ENCODE measurements around the gene ANP32E.
"Not testable (repeated sequence)": the region's sequence is repeated elsewhere in the genome, so short reads cannot be mapped to it uniquely, and the experiment has no call there.

ANP32E gene

DNA sequence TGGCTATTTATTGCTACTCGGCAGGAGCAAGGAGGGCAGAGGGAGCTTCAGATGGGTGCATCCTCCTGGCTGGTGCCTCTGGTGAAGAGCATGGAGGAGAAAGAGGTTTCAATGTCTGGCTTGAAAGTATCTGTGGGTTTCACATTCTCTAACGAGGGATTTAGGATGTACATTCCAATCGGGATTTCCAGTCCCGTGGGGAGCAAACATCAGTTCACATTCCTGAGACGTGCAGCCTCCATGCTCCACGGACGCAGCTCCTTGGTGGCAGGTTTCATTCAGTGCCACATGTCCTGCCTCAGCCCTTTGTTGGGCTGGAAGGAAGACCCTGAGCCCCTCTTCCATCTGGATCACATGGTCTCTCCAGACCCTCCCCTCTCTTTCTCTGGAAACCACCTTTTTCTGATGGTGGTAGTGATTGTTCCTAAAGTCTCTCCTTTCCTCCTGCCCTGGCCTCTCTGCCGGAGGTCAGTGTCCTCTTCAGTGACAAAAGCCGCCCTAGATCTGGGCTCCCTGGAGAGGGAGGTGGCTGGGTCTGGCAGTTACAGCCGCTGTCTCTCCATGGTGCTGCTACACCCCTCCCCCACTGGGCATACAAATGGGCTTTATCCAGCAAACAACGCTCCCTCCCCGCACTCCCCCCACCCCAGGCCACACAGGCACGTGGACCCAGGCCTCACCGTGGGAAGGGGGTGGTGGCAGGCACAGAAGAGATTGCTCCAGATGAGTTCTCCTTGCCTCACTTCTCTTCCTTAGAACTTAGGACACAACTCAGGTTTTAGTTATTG, 20.8 kb upstream of the ANP32E start:
- no peak for FAIRE-seq

DNA sequence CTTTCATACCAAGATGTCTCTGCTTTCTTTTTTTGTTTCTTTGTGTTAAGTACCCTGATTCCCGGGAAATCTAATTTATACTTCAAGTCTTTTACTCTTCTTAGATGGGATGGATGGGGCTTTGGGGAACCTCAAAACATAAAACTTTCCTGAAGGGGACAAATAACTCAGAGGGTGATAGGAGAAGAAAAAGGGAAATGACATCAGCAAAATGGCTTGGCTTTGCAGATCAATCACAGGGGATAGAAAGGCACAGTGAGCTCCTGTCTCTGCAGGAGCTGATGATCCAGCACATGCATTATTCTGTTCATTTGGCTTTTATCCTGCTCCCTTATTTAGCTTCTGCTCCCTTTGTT, 20.3 kb upstream of the ANP32E start:
- FAIRE-seq: no peak

DNA sequence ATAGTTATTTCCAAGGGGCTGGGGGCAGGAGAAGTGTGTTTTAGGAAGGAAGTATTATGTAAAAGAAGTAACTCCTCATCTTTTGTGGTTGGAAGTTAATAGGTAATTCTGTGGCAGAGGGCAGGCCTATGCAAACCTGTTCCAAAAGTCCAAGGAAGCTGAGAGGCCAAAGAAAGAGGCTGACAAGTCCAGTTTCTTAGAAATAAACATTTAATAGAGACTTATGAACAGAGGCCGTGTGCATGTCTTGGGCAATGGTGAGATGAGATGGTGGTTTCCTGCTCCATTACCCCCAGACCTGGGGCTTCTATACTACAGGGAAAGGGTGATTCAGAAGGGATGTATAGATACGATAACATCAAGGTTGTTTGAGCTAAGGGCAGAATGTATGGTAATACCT, 14.0 kb upstream of the ANP32E start:
- no peak for FAIRE-seq

DNA sequence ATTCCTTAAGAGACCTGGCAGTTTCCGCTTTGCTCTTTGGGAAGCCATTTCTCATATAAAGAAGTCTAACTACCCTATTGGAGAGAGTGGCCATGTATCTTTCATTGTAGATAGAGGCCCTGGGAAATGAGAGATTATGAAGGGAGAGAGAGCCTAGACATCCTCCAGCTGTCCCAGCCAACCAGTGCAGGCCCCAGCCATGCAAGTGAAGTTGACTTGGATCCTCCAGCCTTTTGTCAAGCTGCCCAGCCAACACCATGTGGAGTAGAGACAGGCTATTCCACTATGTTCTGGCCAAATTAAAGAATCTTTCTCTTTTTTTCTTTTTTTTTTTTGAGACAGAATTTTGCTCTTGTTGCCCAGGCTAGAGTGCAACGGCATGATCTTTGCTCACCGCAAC, 7.1 kb upstream of the ANP32E start:
- FAIRE-seq: no peak

GRCh38 chr1:150237746-150238145, 1.8 kb upstream of the ANP32E start:
- FAIRE-seq: no peak

DNA sequence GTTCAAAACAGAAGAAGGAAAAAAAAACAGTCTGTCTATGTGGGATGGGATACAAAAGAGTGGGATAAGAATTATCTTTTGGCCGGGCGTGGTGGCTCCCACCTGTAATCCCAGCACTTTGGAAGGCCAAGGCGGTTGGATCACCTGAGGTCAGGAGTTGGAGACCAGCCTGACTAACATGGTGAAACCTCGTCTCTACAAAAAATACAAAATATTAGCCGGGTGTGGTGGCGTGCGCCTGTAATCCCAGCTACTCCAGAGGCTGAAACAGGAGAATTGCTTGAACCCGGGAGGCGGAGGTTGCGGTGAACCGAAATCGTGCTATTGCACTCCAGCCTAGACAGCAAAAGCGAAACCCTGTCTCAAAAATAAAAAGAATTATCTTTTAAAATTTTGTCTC, 1.3 kb upstream of the ANP32E start:
- not testable (repeated sequence) for FAIRE-seq

DNA sequence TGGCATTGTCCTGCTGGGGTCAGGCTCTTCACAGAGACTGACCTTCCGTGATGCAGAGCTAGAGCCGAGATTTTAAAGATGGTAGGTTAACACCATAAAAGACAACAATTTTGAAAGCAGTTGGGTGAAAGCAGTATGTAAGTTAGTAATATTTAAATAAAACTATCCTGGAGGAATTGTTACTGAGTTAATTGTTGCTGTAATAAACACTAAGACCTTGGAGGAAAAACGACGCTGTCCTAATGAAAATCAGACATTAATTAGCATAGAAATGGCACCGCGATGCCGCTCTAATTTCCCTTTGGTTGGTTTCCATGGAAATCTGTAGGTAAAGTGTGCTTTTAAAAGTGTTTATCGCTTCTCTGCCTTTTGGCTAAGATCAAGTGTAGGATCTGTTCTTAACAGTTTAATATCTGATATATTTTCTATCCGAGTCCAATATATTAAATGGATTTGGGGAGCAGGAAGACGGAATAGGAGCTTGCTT, 745 bp upstream of the ANP32E start:
- no peak for FAIRE-seq

DNA sequence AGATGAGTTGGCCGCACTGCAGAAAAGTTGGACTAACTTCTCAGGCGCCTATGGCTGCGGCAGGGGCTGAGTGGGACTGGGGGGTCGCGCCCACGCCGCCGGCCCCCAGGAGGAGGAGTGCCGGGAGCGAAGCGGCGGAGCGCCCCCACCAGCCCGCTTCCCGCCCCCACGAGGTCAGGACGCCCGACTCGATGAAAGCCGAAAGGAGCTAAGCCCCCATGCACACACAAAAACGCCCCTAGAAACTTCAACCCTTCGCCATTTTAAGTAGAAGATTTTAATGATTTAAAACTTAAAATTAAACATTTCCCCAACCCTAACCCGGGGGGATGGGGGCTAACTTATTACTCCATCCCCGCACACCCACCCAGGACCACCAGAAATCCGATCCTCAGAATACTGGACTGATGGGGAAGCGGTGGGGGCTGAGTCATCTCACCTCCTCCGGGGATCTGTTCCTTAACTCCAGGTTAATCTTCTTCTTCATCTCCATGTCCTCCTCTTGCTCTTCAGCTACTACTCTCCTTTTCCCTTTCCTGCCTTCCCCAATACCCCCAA, 539 bp downstream of the ANP32E start:
- no peak for FAIRE-seq

DNA sequence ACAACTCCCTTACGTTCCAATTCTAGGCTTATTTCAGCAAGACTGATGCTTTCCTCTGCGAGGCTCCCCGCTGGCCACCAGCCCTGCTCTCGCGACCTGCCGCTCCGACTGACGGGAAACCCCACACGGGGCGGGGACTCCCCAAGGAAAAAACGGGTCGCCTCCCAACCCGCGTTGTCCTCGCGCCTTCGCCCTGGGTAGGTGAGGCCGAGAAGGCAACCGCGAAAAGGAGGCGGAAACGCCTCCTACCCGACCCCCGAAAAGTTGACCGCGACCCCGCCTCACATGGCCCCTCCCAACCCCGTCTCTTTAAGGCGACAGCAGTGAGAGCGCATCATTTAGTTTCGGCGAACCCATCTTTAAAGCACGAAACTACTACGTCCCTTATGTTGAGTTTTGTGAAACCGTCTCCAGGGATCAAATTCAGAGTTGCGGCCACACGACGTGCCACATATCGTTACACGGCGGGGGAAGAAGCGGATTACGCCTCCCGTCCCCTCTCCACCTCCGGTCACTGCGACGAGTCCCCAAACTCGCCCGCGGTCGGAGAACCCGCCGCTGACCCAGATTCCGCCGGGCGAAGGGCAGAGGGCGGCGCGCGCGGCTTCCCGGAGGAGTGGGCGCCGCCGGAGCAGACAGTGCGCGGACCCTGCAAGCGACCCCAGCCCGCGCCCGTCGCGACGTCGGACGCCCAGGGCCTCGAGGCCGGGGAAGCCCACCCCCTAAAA, 1.2 kb downstream of the ANP32E start:
- FAIRE-seq: no peak

- FAIRE-seq: no peak
These were observed 1.7 kb downstream of the ANP32E start for GRCh38 chr1:150234309-150234565.

DNA sequence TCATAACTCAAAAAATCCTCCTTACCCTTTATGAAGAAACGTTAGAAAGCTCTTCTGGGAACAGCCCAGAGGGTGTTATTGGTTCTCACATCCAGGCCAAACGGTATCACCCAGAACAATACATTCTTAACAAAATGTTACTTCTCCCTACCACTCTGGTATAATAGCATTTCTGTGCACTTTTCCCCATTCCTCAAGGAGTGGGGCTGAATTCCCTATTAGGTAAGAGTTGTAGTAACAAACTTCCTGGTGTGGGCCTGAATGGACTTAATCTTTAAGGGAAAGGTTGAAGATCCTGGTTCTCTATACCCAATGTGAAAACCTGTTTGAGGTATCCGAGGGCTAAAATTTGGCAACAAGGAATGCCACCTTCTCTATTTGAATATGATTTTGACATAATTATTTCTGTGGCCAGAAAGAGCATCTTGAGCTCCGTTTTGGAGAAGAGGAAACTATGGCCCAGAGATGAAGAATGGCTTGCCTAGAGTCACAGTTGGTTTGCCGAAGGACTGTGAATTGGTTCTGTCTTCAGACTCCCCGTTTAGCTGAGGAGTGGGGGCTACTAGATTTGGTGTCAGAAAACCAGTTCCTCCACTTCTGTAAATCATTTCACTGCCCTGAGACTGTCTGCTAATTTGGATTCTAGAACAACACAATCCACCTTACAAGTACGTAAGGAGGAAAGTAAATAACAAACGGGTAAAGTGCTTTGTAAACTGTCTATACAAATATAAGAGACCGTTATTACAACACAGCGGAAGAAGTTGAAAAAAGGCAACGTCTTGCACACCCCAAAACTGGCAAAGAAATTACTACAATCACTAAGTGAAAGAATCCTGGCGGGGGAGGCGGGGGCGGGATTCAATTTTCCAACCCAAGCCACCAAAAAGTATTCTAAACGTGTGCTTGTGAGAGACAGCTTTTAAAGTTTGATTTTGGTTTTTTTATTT, 2.3 kb downstream of the ANP32E start:
- no peak for FAIRE-seq

DNA sequence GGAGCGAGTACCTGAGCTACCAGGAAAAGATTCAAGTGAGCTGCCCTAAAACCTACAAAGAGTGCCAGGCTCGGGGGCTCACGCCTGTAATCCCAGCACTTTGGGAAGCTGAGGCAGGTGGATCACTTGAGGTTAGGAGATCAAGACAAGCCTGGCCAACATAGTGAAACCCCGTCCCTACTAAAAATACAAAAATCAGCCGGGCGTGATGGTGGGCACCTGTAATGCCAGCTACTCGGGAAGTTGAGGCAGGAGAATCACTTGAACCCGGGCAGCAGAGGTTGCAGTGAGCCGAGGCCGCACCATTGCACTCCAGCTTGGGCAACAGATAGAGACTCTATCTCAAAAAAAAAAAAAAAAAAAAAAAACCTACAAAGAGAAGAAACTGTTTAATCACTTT, 3.0 kb downstream of the ANP32E start:
- not testable (repeated sequence) for FAIRE-seq

DNA sequence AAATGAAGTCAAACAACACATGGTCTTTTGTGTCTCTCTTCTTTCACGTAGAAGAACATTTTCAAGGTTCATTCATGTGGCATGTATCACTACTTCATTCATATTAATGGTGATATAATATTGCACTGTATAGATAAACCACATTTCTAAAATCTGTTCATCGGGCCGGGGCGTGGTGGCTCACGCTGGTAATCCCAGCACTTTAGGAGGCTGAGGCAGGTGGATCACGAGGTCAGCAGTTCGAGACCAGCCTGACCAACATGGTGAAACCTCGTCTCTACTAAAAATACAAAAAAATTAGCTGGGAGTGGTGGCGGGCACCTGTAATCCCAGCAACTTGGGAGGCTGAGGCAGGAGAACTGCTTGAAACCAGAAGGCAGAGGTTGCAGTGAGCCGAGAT, 7.7 kb downstream of the ANP32E start:
- FAIRE-seq: not testable (repeated sequence)

DNA sequence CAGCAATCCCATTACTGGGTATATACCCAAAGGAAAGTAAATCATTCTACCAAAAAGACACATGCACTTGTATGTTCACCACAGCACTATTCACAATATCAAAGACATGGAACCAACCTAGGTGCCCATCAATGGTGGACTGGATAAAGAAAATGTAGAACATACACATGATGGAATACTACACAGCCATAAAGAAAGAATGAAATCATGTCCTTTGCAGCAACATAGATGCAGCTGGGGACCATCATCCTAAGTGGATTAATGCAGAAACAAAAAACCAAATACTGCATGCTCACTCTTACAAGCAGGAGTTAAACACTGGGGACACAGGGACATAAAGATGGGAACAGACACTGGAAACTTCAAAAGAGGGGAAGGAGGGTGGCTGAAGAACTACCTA, 8.7 kb downstream of the ANP32E start:
- FAIRE-seq: no peak

- FAIRE-seq: no peak
These were observed 9.4 kb downstream of the ANP32E start for GRCh38 chr1:150226486-150226885.

- FAIRE-seq: no peak
These were observed 10.4 kb downstream of the ANP32E start for GRCh38 chr1:150225546-150225945.

DNA sequence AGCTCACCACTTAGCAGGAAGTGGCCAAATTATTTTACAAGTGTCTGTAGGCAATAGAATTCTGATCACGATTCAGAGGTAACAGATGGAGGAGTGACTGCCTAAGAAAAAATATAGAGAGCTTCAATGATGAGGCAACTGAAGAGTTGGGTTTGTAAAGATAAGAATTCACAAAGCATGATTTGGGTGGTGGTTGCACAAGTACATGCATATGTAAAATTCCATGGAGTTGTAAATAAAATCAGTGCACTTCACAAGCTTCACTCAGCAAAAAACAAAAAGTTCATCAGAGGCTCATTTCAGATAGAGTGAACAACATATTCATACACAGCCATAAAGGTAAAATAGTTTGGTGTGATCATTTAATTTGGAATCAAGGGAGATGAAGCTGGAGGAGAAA, 10.9 kb downstream of the ANP32E start:
- FAIRE-seq: no peak

- FAIRE-seq: no peak
These were observed 14.4 kb downstream of the ANP32E start for GRCh38 chr1:150221552-150221951.

- not testable (repeated sequence) for FAIRE-seq
These were observed 20.1 kb downstream of the ANP32E start for GRCh38 chr1:150215855-150216254.

- FAIRE-seq: not testable (repeated sequence)
These were observed 21.7 kb downstream of the ANP32E start for GRCh38 chr1:150214099-150214756.

- FAIRE-seq: peak; percentile 84
These were observed 22.5 kb downstream of the ANP32E start for GRCh38 chr1:150213170-150214098.

Data from islet of Langerhans (tissue), 1 donor.